Measurements from ENCODE around the gene OAT.
"Not testable (repeated sequence)": the region's sequence is repeated elsewhere in the genome, so short reads cannot be mapped to it uniquely, and the experiment has no call there.

OAT gene

DNA sequence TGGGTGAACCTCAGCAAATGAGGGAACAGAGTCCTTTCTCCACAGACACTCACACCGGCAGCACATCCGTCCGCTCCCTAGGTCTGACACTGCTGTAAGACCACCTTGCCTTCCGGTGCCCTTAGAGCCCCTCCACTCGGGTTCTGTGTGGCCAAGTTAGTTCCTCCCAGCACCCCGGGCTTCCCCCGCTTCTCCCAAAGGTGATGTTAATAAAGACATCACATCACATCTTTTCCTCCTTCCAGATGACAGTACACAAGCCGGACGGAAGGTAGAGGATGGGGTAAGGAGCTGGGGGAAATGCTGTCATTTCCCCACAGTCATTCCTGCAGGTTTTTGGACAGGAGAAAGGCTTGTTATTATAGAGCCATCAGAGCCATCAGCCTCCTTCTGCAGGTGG lies 42.3 kb downstream of the OAT start:
- DNase-seq = no peak

DNA sequence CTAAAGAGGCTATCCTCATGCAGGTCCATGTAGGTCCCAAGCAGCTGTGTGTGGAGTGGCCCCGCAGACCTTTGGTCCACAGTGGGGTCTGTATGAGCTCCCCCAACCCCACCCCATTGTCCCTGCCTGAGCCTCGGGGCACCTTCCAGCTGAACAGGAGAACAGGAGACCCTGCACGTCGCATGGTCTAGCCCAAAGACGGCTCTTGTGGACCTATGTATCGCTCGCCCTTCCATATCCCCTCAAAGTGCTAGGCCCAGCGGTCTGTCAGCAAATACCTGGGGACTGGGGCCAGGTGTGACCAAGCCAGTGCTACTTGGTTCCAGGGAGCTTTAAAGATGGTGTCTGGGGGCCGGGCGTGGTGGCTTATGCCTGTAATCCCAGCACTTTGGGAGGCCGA lies 43.0 kb downstream of the OAT start:
- DNase-seq = no peak

DNA sequence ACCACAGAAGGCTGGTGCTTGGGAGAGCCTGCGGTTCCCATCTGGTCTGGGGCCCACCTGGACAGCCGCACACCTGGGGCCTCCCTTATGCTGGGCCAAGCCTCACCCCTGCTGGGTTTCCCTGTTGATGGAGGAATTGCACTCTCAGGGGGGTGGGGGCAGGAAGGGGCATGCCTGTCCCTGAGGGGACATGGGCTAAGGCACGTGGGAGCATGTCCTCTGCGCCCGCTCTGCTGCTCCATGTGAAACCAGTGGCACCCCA lies 43.4 kb downstream of the OAT start:
- no peak for DNase-seq

DNA sequence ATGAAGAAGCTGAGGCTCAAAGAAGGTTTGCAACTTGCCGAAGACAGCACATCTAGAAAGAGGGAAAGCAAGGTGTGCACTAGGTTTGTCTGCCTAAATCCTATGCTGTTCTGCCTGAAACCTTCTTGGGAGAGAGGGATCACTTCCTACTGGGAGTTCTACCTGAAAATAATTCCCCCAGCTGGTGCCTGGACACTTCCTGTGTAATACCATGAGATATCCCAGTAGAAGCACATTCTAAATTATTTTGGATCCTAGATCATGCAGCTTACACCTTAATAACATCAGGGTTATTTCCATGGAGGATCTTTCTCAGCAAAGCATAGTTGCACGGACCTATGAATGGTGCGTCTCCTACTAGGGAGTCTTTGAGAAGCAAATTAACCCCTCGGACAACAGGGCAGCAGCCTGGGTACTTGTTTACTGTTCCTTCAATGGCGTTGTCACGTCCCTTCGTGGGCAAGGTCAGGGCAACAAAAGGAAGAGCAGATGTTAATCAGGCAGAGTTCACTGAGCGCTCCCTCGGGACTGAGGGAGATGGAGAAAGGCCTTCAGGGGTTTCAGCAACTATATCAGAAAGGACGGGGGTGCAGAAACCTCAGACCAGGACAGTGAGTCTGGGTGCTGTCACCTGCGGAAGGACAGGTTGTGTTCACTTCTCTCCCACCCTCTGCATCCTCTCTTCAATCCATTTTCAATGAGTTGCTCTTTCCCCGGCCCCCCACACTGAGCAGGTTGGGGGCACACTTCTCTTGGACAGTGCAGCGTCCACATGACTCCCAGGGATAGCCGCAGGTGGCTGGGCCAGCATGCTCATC lies 44.0 kb downstream of the OAT start:
- DNase-seq = no peak

DNA sequence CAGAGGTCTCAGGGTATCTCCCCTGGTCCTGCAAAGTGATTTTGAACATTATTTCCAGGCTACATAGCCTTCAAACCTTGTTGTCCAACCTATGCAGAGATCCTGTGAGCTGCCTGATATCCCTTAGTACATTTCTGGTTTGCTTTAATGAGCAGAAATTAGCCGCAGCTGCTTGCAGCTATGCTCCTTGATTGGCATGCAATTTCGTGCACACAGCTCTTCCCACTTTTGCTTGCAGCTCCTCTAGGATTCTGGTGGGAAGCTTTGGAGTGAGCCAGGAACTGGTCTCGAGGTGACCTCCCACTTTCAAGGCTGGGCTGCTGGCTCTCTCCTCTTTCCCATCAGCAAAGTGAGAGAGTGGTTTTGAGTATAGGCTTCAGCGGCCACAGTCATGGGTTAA lies 45.8 kb downstream of the OAT start:
- DNase-seq = no peak

DNA sequence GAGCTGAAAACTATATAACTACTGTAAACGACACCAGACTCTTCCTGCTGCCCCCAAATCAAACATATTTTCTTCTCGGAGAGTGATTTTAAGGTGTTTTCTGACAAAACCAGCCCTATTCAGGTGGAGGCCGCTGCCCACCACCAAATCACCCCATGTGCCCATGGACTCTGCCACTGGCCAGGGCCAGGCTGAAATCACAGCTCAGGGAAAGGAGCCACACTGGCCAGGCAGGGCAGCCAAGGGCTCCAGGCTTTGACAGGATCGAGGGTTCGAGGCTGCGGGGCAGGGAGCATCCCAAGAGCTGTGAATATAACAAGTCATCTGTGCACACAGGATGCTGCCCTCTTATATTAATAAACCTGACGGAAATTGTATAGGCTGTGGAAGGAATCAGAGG lies 48.3 kb downstream of the OAT start:
- no peak for DNase-seq

DNA sequence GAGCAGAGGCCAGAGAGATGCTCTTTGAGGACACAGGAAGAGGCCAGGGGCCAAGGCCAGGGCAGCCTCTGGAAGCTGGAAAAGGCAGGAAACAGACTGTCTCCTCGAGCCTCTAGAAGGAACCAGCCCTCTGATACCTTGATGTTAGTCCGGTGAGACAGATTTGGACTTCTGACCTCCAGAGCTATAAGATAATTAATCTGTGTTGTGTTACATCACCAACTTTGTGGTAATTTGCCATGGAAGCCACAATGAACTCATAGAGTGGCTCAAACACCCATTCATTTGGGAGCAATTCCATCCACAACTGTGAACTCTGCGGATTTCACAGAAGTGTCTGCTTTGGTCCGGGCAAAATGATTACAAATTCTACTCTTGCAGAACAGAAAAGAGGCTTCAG lies 48.7 kb downstream of the OAT start:
- DNase-seq = no peak

DNA sequence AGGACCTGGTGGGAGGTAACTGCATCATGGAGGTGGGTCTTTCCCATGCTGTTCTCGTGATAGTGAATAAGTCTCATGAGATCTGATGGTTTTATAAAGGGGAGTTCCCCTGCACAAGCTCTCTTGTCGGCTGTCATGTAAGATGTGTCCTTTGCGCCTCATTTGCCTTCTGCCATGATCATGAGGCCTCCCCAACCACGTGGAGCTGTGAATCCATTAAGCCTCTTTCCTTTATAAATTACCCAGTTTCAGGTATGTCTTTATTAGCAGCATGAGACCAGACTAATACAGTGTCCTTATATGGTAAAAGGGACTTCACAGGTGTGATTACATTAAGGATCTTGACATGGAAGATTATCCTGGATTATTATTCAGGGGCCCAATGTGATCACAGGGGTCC lies 49.2 kb downstream of the OAT start:
- DNase-seq = not testable (repeated sequence)

DNA sequence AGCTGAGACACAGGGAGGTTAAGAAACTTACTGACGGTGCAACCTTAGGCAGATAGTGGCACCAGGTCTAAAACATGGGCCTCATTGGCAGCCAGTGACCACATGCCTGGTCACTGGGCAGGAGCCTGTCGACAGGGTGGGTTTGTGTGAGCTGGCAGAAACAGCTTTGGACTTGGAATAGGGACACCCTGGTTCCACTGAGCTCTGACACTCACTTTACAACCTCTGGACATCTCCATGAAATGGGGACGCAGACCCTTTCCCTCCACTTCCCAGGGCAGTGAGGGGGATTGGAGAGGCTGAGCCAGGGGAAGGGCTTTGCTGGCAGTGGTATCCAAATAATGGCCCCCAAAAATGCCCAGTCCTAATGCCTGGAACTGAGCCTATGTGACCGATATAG lies 49.7 kb downstream of the OAT start:
- DNase-seq = no peak

DNA sequence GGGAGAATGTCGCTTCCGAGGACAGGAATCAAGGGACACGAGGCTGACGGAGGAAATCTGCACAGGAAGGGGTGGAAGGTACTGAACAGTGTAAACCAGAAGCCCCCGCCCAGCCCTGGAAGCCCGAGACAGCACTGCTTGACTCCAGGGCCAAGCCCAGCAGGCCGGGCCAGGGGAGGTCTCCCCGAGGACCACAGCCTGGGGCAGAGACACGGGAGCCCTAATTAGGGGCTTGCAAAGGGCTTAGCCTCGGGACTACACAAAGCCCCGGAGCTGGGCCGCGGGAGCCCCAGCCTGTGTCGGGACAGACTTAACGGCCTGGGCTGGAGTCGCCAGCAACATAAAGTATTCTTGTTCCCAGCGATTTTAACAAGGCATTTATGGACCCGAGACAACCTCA lies 50.8 kb downstream of the OAT start:
- no peak for DNase-seq

DNA sequence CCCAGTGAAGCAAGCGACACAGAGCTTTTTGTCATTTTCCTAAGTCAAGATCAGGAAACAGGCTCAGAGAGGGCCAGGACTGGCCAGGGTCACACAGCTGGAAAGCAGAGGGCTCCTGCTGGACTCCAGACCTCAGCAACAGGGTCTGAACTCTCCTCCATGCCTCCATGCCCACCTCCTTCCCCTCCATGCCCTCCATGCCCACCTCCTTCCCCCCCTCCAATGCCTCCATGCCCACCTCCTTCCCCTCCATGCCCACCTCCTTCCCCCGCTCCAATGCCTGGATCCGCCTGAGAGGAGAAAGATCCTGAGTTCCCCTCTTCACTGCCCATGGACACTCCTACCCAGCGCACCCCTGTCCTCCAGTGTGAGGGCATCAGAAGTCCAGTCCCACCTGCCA lies 51.3 kb downstream of the OAT start:
- DNase-seq = no peak

DNA sequence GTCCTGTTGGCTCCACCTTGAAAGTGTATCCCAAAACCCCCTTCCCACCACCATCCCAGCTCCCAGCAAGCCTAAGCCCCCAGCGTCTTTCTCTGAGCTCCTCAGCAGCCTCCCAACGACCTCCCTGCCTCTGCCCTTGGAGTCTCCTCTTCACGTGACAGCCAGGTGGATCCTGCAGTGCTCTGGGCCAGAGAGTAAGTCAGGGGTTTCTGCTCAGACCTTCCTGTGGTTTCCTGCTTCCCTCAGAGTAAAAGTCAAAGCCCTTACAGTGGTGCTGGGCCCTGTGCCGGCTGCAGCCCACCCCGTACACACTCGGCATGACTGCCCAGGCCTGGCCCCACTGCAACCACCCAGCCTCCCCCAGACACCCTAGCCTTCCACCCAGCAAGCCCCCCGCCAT lies 51.9 kb downstream of the OAT start:
- no peak for DNase-seq

DNA sequence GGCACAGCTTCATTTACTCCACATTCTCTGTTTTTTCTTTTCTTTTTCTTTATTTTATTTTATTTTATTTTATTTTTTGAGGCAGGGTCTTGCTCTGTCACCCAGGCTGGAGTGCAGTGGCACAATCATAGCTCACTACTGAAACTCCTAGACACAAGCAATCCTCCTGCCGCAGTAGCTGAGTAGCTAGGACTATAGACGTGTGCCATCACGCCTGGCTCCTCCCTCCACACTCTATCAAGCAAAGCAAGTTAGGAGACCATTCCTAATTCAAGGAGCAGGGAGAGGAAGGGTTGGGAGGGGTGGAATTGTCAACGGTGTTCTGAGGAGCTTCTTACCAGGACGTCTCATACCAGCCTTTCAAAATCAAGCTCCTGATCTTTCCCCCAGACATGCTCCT lies 52.4 kb downstream of the OAT start:
- no peak for DNase-seq

DNA sequence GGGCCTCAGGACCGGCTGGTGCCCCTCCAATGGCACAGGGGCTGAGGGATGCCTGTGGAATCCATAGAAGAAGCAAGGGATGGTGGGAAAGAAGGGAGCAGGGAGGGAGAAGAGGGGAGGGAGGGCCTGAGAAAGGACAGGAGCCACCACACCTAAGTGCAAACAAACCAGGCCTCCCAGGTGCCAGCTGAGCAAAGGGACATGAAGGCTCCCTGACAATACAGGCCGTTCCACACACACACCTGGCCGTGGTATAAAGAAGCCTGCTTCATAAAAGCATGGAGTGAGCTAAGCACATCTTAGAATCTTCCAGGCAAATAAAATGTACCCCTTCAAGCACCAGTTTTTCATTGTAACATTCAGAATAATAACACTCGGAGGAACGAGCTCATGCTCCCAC lies 54.0 kb downstream of the OAT start:
- DNase-seq = no peak

DNA sequence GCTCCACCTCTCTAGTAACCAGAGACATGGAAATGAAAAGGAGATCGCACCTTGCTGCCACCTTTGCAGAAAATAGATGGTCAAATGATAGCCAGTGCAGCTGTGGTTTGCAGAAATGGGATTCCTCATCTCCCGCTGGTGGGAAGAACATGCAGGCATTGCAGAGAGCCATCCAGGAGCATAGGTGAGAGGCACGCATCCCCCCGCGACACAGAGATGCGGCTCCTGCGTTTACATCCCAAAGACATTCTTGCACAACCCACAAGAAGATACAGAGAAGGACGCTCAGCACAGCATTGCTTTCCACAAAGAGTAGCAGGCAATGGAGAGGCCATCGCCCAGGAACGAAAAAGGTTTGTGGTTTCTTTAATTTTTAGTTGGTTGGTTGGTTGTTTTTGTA lies 56.2 kb downstream of the OAT start:
- DNase-seq = no peak

DNA sequence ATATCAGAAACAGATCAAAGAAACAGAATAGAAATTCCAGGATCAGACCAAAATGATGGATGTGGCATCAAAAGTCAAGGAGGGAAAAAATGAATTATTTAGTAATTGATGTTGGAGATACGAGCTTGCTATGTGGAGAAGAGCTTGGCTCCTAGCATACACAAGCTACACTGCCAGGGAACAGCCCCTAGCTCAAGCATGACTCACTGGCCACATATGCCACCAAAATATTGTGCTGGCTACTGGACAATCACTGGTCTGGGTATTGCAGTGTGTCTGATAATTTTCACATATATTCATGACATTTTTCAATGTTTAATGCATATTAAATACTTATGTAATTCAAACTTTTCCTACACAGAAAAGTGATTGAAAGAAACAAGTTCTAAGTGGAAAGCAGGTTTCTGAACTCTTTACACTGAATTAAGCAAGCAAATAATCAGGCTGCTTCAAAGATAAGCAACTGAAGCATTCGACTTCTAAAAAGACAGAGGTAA lies 59.3 kb downstream of the OAT start:
- no peak for DNase-seq

DNA sequence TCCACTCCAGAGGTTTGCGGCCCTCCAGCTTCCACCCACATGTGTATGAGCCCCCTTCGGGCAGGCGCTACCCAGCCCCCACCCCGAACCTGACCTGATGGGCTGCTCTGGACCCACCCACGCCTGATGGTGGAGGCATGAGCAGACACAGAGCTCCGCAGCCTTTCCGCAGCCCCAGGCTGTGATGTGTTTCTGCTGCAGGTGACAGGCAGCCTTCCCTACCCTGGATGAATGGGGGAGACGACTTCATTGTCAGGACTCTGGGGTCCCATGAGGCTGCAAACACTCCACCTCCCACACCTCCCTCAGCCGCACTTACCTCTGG lies 61.2 kb downstream of the OAT start:
- DNase-seq = no peak

DNA sequence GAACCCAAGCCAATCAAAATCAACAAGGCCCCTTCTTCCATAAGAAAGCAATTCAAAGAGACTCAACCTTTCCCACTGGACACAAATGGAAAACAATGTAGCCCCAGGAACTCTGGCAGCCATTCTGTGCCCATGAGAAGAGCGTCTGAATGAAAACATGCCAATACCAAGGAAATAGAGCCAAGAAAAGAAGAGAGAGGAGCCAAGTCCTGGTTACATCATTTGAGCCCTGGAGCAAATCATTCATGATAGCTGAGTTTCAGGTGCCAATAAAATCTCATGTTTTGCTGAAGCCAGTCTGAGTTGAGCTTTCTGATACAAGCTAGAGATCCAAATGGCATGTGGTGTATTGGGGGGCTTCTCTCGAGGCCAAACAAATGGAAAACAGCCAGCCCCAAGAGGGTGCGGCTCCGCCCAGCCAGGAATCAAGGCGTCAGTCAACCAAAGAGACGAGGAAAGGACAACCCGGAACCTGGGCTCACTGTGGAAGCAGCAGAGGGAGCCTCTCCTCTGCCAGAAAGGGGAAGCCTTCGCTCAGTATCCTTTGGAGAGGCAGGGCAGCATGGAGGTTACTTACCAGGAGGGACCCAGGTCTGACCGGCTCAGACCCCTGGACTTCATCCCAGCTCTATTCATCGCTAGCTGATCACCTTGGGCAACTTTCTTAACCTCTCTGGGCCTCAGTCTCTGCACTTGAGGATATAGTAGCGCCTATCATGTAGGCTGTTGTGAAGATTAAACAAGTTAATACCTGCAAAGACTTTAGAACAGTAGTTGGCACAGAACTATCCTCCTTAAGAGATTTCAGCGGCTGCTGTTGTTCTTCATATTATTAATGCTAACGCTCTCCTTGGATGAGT lies 61.8 kb downstream of the OAT start:
- DNase-seq = no peak

DNA sequence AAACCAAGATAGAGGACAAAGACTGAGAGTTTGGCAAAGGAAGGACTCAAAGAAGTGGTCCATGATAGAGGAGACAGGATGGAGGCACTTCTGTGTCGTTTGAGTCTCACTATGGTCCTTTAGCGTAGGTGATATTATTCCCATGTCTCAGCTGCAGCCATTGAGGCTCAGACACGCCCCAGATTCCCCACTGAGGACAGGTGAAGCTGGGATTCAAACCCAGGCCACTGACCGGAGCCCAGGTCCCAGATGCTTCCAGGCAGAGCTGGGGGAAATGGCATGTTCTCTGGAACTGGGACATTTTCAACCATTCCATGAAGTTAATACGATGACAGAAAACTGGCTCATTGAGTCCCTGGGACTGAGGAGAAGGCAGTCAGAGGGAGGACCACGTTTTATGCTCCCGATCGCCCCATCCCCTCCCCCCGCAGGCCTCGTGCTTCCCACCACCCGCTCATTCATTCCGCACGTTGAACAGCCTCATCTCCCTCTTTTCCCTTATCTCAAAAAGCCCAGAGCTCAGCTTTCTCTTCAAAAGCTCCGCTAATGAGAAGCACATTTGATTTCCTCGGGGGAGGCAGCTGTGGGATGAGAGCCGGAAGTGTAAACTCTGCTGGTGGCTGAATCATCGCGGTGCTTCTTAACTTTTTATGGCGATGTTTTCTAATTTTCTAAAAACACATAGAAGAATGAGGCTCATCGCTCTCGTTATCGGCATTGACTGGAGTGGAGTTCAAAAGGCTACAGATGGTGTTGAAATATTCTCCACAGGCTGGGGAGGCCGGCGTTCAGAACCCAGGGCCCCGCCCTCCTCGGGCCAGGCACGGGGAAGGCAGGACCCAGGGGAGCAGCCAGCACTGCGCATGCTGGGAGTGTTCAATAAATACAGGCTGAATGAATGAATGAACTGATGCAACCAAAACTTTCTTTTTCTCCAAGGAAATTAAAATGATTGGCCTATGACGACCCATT lies 64.0 kb downstream of the OAT start:
- DNase-seq = peak; percentile 52

DNA sequence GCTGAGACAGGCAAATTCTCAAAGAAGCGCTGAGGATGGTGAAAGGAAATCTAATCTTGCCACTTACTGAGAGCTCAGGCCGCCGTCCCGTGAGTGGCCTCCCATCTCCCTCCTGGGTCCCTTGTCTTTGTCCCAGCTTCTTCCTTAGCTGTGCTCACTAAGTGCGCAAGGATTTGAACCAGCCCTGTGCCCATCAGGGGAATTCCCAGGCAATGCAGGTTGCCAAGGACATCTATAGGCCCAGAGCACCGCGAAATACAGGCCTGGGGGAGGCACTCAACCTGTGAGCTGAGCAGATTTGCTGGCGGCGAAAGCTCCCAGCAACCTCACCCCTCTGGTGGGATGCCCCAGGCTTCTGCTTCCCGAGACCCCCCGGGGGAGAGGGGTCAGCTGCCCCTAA lies 64.8 kb downstream of the OAT start:
- DNase-seq = no peak

DNA sequence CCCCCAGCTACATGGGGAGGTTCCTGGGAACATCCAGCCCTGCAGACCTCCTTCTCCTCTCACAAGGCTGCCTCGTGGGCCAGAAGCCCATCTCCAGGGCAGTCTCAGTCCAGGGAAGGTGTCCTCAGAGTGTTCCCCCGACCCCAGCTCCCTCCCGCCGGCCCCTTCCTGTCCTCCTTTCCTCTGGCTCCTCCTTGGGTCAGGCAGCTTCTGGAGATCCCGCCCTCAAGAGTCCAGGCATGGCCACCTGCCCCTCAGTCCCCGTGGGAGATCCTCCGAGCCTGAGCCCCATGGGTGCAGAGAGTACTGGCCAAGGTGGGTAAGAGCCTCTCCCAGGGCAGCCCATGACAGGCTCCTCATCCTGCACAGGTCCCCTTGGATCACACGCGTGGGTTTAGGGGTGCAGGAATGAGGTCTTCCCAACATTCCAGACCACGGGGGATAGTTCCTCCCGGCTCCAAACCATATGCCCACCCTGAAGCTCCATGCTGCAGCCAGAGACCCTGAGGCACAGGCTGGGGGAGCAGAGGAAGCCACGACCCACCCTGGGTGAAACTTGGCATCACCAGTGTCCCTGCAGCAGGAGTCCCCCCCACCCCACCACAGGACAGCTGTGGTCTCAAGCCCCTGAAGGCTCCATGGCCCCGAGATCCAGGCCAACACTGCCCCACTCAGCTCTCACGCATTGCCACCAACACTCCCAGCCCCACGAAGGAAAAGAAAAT lies 65.5 kb downstream of the OAT start:
- no peak for DNase-seq

DNA sequence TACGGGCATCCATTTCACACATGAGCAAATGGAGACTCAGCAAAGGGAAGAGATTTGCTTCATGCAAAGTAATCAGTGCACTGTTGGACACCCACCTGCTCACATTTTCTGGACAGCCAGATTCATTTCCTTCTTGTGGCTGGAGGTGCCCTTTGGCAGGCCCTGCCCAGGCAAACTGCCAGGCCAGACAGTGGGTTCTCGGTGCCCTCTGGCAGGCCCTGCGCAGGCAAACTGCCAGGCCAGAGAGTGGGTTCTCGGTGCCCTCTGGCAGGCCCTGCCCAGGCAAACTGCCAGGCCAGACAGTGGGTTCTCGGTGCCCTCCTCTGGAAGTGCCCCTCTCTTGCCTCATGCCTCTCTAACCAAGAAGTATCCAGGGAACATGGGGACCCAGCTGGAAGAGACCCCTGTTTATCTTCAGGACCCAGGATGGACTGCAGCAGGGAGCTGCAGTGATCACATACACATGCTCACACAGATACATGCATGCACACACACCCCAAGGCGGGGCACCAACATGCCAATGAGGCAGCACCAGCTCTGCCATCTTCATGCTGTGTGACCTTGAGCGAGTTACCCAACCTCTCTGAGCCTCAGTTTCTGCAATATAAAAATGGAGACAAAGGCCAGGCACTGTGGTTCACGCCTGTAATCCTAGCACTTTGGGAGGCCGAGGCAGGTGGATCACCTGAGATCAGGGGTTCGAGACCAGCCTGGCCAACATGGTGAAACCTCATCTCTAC lies 67.1 kb downstream of the OAT start:
- no peak for DNase-seq
